Central memory CD4-positive, alpha-beta T cell (primary cell): Measurements from ENCODE around the gene SSR2.
"Not testable (repeated sequence)": the region's sequence is repeated elsewhere in the genome, so short reads cannot be mapped to it uniquely, and the experiment has no call there.

ENCODE experiments used
- DNase-seq: peaks from one replicate; pipeline ENCODE4 v3.0.0; 2022

Gene SSR2

GRCh38 chr1:155990005-155990739 lies 30.6 kb downstream of the SSR2 start:
- no peak for DNase-seq

GRCh38 chr1:155989242-155990004 lies 31.3 kb downstream of the SSR2 start:
- peak; percentile 75 for DNase-seq

GRCh38 chr1:155984903-155985645 lies 35.7 kb downstream of the SSR2 start:
- not testable (repeated sequence) for DNase-seq

- DNase-seq, result no peak
Observed at GRCh38 chr1:155984341-155984740, 36.4 kb downstream of the SSR2 start.

GRCh38 chr1:155983191-155984024 lies 37.3 kb downstream of the SSR2 start:
- DNase-seq, result no peak

GRCh38 chr1:155982106-155982505 lies 38.6 kb downstream of the SSR2 start:
- DNase-seq, result no peak

GRCh38 chr1:155981266-155982088 lies 39.3 kb downstream of the SSR2 start:
- DNase-seq, result peak; percentile 41

GRCh38 chr1:155979597-155980343 lies 41.0 kb downstream of the SSR2 start:
- DNase-seq, result no peak

GRCh38 chr1:155978973-155979429 lies 41.8 kb downstream of the SSR2 start:
- DNase-seq, result peak; percentile 10

- peak; percentile 62 for DNase-seq
Observed at GRCh38 chr1:155978325-155978972, 42.3 kb downstream of the SSR2 start, which contains the start of gene ARHGEF2. Gene ARHGEF2 (minus strand): TSS chr1:155978547. CDS start chr1:155978427, 120 bp downstream.

GRCh38 chr1:155977690-155978324 lies 42.9 kb downstream of the SSR2 start:
- peak; percentile 21 for DNase-seq

- DNase-seq, result no peak
Observed at GRCh38 chr1:155976913-155977689, 43.6 kb downstream of the SSR2 start.

GRCh38 chr1:155976062-155976912 lies 44.5 kb downstream of the SSR2 start:
- peak; percentile 61 for DNase-seq

GRCh38 chr1:155975375-155976061 lies 45.2 kb downstream of the SSR2 start:
- DNase-seq, result no peak

GRCh38 chr1:155974208-155975115 lies 46.3 kb downstream of the SSR2 start:
- no peak for DNase-seq

- DNase-seq, result no peak
Observed at GRCh38 chr1:155973723-155974122, 47.0 kb downstream of the SSR2 start.
